Fibroblast of skin of left biceps (primary cell): ENCODE measurements around the gene VAV2.

Experiments
- DNase-seq, 2 experiments: peaks; one replicate each; pipeline ENCODE4 v3.0.0-alpha.2; 2013; ENCODE audit warnings: low read depth in 2 of 2

Gene VAV2

DNA sequence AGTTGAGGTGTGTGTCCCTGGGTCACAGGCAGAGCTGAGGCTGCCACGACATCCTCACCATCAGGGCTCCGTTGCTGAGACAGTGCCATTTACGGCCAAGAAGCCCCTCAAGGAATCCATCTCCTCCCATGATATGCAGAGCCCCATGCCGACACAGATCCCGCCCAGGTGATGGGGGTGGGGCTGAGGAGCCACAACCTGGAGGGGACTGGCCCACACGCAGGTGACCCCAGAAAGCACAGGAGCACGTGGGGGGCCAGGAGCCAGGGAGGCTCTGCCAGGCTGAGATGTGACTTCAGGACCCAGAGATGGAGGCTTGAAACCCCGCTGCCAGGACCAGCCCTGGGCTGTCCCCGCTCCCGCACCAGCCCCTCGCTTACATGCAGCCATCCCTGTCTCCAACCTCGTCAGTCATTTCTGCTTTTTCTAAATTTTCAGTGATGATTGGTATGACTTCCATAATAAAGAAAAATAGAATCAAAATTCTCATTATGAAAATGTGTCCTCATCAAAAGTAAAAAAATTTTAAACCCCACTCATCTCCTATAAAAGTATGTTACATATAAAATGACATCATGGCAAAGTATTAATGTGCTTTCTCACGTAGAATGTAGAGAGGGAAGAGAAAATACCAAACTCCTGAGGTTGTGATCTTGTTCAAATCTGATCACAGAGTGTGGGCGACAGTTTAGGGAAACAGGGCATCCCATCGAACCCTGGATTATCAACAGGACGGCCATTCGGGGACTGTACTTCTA lies 155.9 kb downstream of the VAV2 start:
- no peak for DNase-seq

DNA sequence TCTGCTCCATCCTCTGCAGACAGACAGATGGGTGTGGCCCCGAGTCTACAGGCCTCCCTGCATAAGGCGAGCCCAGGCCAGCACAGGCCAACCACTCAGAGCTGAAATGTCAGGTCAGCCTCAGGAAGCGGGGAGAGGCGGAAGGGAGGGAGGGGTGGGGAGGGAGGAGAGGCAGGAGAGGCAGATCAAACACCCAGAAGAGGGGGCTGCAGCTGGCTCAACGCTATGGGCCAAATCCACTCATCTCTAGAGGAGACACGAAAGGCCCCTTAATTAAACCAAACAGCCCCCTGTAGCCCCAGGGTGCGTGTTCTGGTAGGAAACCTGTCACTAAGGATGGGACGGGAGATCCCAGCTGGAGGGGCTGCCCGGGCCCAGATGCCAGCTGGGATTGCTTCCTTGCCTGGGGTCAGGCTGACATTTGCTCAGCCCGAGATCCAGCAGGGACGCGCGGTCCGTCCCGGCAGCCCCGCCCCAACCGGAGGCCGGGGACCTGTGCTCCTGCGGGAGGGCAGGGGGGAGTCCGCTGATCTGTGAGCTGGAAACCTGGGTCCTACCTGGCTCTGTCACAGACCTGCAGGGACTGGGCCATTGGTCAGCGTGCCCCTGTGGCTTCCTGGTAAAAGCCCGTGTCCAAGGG lies 156.7 kb downstream of the VAV2 start:
- no peak for DNase-seq

DNA sequence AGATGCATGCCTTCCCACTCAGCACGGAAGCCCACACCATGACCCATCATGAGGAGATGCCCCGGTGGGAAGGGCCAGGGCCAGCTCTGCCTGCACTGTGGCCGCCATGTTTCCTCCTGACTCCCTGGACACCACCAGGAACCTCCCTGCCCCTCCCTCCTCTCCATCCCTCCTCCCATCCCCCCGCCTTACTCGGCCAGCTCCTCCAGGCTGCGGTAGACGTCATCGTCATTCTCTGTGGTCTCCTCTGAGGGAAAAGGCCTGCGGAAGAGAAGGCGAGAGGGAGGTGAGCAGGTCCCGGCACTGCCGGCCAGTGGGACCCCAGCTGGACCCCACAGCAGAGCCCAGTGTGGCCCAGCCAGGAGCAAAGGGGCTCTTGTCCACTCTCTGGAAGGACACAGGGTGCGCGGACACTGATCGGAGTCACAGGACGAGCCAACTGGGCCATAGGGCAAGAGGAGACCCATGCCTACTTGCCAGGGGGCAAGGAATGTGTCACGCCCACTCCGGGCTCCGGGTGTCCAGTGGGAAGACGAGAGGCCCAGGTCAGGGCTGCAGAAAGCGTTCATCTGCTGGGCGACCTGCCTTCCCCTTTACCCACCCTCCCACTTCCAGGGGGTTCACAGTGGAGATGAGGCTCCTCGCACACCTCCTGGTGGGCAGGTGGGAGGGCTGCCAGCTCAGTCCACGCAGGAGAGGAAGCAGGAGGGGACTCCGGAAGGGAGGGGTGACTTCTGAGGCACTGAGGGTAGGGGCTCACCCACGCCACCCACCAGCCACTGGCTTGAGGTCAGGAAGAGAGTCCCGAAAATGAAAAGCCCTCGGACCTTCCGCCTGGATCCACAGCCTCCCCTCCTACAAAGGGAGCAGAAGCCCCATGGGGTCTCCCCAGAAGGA lies 157.8 kb downstream of the VAV2 start:
- no peak for DNase-seq

DNA sequence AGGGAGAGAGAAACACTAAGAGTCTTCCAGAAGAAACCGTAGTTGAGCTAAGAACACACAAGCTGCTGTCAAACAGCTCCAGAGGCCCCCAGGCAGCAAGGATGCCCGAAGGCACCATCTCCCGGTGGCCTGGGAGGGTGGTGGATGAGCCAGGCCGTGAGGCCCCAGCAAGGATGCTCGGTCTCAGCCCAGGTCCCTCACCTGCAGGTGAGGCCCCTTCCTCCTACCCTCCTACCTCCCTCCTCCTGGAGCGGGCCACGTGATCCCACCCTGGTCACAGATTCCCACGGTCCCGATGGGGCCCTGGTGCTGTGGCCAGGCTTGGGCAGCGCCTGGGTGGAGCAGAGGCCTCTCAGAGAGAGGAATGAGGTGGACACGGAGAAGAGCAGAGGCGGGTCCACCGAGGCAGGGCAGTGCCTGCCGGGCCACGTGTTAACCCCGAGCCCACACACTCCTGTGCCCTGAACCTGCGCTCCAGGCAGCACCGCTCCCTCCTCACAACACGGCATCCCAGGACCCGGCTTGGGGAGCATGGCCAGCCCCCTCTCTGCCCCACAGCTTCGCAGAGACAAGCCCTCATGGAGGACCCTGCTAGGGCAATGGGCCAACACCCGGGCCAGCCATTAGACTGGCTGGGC lies 158.6 kb downstream of the VAV2 start:
- DNase-seq = no peak

DNA sequence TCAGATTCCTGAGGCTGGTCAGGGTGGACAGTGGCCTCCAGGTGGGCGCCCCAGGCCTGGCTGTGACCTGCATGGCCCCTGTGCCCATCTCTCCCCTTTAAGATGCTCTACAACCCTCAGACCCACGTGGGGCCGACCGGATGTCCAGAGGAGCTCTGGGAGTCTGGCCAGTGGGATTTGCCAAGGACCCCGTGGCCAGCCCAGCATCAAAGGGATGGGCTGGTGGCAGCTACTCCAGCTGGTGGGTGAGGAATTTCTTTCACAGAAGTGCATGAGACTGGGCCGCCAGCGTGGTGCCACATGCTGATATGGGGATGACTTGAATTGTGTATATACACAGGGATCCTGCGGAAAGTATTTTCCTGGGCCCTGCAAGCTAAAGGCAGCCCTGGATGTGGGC lies 159.2 kb downstream of the VAV2 start:
- DNase-seq = no peak

DNA sequence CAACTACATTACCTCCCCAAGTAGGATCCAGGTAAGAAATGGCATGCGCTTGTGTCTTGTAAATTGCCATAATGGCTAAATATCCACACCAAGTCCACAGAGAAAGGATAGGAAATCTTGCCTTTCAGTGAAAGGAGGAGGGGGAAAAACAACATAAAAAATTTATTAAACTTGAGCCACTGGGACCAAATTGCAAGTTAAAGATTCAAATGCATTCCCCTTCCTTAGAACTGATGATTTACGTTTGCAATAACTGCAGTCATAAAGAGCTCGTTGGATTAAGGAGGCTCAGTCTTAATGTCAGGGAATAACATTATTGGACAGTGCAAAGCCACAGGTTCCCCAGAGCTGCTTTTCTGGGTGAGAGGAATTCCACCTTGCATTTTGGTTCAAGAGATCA lies 161.4 kb downstream of the VAV2 start:
- no peak for DNase-seq

DNA sequence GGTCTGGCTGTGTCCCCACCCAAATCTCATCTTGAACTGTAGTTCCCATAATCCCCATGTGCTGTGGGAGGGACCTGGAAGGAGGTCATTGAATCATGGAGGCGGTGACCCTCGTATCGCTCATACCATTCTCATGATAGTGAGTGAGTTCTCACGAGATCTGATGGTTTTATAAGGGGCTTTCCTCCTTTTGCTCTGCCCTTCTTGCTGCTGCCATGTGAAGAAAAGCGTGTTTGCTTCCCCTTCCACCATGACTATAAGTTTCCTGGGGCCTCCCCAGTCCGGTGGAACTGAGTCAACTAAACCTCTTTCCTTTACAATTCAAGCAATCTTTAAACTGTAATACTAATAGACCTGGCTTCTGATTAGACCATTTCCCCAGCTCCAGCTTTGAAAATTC lies 161.8 kb downstream of the VAV2 start:
- DNase-seq = no peak

DNA sequence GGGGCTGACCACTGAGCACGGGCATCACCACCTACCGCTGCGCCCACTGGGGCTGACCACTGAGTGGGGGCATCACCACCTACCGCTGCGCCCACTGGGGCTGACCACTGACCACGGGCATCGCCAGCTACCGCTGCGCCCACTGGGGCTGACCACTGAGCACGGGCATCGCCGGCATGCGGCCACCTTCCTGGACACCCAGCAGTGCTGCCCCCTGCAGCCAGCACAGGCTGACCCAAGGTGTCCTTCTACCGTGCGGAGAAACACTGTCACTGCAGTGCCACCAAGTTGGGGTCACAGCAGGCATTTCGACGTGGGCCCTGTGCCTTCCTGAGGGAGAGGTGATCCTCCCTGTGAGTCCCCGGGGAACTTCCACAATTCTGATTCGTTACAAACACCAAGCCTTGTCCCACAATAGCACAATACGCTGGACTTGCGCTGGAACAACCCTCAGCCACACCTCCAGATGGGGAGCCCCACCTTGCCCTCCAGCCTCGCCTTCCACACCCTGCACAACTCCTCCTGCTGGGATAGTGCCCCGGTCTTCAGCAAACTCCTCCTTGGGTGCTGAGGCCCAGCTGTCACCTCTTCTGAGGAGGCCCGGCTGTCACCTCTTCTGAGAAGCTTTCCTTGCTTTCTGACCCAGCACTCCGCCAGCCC lies 163.7 kb downstream of the VAV2 start:
- DNase-seq = no peak

DNA sequence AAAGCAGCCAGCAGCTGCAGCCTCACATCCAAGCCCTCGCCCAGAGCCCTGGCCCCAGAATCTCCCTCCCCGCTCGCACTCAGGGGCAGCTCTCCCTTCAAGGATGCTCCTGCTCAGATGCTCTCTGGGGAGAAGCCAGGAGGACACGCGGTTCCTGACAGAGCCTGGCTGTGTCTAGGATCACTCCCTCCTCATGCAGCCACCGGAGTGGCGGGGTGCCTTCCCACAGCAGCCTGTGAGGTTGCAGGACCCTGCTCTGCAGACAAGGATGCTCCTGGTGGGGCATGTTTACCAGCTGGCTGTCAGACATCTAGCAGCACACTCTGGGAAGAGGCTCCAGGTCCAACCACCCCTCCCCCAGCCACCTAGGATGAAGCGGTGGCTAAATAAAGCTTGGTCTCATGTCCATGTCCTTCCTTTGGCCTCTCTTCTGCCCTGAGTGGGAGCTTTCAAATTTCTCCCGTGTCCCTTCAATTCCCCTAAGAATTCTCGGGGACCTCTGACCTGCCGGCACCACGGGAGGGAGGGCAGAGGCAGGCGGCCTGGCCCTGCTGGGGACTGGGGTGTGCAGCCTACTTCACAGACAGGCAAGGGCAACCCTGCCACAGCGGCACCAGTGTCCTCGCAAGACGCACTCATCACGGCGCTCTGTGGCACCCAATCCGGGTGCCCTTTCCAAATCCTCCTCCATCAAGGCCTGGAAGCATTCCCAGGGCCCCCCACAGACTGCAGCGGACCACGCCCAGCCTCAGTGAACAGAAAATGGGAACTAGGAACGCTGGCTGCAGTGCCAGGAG lies 165.6 kb downstream of the VAV2 start:
- no peak for DNase-seq

DNA sequence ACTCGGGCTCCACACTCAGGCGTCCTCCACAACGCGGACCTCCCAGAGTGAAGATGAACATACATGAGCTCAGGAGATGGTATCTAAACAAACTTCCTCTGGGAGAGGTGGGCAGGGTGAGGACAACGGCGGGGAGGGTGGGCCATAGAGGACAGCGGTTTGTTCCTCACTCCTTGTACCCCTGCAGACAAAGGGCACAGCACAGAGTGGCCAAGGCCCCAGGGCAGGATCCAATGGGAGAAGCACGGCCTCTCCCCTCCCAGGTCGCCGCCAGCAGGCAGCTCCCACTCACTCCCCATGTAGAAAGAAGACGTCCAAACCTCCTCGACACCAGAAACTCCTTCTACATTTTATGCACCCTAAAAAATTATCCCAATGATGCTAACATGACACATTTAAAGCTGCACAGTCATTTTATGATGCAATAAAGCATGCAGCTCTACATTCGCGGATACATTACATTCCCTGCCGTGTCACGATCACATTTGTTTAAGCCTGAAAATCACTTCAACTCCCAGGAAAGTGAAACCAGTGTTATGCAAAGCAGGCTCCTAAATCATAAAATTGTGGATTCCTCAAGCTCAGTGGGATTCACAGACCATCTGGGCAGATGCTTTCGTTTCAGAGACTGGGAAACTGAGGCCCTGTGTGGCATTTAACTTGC lies 166.4 kb downstream of the VAV2 start:
- peak; percentile 49 for DNase-seq

DNA sequence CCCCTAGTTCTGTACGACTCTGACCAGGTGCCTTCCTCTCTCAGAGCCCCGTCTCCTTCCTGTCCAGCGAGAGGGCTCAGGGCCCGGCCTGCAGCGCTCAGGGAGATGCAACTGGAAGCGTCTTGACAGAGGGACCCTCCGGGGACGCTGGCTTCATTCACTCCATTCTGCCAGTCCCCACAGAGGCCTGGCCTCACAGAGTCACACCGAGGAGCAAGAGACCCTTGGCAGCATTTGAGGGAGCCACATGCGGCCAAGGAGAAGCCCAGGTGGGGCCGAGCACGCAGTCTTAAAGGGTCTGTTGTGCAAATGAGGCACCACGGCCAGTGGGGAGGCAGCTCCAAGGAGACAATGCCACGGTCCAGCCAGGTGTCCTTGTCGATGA lies 167.3 kb downstream of the VAV2 start:
- no peak for DNase-seq

DNA sequence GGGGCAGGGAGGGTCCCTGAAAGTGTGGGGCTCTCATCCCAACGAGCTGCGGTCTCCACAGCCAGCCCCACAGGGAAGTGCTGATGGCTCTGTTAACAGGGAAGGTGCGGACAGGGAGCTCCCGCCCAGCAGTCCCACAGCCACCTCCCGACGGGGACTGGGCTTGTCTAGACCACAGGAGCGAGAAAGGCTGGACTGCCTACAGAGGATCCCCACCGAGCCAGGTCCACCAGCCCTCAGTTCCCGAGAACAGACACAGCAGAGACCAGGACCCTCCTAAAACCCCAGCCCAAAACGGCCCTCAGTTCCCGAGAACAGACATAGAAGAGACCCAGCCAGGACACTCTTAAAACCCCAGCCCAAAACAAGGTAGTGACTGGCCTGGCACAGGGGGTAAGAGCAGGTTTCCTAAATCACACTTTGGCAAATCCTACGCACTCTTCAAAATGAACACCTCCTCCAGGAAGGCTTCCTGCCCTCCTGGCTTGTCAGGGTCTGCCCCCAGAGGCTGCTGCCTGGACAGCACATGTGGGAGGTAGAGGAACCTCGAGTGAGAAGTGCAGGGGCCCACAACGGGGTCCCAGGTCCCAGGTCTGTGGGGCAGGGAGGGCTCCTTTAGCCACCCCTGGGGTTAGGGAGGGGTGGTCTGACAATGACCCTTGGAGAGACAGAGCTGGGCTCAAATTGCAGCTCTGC lies 167.9 kb downstream of the VAV2 start:
- no peak for DNase-seq

DNA sequence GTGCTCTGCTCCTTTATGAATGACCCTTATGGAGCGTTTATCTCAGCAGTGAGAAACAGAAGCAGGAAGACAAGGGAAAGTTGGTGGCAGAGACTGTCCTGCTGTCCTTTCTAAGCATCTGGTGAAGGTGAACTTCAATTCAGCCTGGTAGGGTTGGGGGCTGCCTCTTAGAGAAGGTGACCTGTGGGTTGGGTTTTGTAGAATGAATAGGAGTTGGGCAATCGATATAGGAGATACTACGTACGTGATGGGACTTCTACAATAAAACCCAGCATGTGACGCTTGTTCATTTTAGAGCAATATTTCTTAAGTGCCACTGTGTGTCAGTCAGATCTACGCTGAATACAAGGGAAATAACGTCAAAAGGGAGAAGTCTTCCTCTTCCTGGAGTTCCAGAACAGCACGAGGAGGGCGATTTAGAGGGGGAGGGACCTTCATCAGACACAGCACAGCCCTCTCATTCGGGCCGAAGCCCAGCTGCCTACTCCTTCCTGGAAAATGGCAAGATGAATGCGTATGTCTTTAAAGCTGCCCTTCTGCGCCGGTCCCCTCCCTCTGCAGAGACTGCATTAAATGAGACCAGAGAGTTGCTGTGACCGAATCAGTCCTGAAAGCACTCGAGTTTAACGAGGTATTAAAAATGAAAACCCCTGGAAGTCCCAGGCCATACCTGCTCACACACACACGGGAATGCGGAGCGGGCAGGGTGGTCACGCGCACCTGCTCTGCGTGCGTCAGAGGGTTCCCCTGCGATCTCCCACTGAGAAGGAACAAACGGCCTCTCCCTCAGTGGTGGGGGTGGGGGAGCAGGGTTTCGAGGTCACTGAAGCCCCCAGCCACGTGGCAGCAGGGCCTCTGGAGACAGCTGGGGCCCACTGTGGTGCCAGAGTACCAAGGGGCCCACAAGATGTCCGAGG lies 168.7 kb downstream of the VAV2 start:
- DNase-seq = no peak

DNA sequence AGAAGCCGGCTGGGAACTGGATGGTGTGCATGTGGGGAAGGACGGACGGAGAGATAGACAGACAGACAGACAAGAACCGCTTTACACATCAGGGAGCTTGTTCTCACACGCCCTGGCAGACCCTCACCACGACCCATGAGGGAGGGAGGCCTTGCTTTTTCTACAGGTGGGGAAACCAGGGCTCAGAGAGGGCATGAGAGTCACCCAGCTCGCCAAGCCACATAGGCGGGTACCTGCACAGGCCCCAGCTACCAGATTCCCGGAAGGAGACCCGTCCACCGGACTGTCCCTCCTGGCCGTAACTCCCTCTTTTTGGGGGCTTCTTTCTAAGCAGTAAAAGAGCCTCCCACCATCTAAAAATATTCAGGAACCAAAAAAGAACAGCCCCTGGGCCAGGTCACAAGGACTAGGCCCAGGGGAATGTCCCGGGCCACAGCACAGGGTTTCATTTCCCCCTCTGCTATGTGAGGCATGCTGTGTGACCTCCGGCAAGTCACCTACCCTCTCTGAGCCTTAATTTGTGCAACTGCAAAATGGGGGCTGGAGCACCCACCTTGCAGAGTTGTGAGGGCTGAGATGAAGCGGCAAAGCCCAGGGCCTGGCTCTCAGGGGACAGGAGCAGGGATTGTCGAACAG lies 169.6 kb downstream of the VAV2 start:
- no peak for DNase-seq

DNA sequence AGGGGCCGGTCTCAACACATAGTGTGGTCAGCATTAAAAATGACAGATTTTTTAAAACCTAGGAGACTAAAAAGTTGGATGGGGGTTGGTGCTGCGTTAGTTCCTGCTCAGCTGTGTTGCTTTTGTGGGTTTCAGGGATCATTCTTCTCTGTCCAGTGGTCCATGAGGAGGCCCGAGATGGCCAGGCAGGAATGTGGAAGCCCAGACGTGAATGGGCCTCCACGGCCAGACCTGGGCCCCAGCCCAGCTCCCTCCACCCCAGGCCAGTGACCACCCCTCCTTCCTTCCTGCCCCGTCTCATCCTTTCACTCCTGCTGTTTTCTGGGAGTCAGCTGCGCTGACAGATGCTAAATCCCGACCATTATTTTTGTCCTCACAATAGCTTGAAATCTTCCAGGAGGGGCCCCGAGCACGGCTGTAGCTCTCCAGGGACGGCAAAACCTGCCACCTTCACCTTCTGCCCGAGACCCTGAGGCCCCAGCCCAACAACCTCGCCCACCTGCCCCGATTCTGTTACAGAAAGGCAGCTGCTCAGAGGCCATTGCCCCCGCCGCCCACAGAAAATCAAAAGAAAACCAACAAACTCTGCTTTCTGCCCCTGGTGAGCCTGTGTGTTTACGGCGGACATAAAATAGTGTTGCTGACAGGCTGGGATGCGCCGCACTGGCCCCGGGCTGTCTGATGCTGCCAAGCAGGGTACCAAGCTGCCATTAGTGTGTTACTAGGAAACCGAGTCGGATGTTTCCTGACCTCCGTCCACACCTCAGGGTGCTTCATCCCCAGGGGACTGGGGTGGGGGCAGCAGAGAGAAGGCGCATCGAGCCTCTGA lies 170.3 kb downstream of the VAV2 start:
- no peak for DNase-seq

DNA sequence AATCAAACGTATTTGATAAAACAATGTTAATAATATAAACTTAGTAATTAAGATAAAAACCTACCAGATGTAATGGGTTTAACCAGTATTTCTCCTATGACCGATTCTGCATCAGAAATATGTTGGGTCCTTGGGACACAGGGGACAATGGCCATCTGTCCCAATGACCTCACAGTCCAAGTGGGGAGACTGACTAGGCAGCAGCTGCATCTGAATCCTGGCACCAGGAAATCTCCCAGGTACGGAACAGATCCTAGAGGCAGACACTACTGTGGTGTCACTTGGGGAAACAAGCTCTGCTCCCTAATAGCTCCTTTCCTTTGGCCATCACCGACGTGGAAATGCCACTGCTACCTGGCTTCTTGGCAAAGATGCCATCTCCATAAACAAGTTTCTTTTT lies 172.2 kb downstream of the VAV2 start:
- no peak for DNase-seq

DNA sequence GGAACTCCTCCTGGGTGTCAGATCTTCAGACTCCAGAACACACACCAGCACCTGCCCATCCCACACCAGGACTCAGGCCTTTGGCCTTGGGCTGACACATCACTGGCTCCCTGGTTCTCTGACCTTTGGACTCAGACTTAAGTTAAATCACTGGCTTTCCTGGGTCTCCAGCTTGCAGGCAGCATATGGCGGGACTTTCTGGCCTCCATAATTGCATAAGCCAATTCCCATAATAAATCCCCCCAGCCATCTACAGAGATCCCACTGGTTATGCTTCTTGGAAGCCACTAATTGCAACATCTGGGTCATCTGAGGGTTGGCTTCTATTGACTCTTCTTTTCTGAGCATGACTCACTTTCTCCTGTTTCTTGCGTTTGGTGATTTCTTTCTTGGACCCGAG lies 173.7 kb downstream of the VAV2 start:
- DNase-seq = no peak
